Measurements from ENCODE around the gene FAM72B.
"Not testable (repeated sequence)": the region's sequence is repeated elsewhere in the genome, so short reads cannot be mapped to it uniquely, and the experiment has no call there.

The FAM72B gene

GRCh38 chr1:121184290-121185127, at the start of gene FAM72B, which contains the start of gene SRGAP2C:
FAM72B (minus strand) TSS chr1:121184340; CDS start chr1:121183489, 851 bp downstream.
SRGAP2C (plus strand) TSS chr1:121184975; CDS start chr1:121187447, 2,472 bp downstream.
- peak within 1 kb of the TSS in 10 of 21 experiments; percentile 29 to 74 (median 62) for H3K27ac ChIP-seq
- H3K4me3 ChIP-seq, result peak within 1 kb of the TSS; percentile 25 to 44 (median 37)

- not testable (repeated sequence) for H3K4me3 ChIP-seq, H3K27ac ChIP-seq
Measured at GRCh38 chr1:121232445-121233125, 48.4 kb upstream of the FAM72B start.

GRCh38 chr1:121230636-121231035, 46.5 kb upstream of the FAM72B start:
- not testable (repeated sequence) for H3K27ac ChIP-seq, H3K4me3 ChIP-seq

GRCh38 chr1:121227544-121228330, 43.6 kb upstream of the FAM72B start:
- H3K4me3 ChIP-seq, H3K27ac ChIP-seq: not testable (repeated sequence)

- not testable (repeated sequence) for H3K27ac ChIP-seq, H3K4me3 ChIP-seq
Measured at GRCh38 chr1:121226925-121227324, 42.8 kb upstream of the FAM72B start.

GRCh38 chr1:121226295-121226904, 42.3 kb upstream of the FAM72B start:
- not testable (repeated sequence) for H3K27ac ChIP-seq, H3K4me3 ChIP-seq

DNA sequence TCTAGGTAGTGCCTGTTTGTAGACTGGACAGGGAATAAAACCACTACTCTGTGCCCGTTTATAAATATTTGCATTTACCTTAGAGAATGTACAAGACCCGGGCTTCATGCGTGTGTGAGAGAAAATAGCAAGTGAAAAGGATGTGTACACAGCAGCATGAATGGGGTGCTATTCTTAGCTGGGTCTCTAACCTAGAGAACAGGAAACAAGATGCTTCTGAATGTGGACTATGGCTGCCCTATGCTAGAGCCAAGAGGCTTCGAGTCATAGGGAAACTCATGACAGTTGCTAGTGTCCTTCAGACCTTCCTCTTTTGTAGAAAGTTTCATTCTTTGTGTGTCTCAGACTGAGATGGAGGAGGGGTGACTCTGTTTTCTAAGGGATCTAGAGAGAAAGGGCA, 40.6 kb upstream of the FAM72B start:
- not testable (repeated sequence) for H3K4me3 ChIP-seq

DNA sequence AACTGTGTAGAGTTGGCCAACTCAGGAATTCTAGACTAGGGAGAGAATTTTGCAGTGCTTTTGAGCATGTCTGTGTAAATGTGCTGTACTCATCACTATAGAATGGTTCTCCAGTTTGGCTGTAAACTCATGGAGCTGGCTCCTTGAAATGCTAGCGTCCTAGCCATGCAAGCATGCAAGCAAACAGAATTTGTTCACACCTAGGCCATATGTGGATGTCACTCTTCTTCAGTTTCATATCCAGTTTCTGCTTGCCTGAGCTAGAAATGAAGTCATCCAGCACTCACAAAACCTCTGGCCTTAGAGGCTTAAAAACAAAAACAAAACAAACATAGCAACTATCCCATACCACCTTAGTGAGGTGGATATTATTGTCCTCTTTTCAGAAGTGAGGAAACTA, 37.6 kb upstream of the FAM72B start:
- not testable (repeated sequence) for H3K4me3 ChIP-seq, H3K27ac ChIP-seq

More for the DNA sequence above, 40.6 kb upstream of the FAM72B start:
- H3K27ac ChIP-seq, result not testable (repeated sequence)

DNA sequence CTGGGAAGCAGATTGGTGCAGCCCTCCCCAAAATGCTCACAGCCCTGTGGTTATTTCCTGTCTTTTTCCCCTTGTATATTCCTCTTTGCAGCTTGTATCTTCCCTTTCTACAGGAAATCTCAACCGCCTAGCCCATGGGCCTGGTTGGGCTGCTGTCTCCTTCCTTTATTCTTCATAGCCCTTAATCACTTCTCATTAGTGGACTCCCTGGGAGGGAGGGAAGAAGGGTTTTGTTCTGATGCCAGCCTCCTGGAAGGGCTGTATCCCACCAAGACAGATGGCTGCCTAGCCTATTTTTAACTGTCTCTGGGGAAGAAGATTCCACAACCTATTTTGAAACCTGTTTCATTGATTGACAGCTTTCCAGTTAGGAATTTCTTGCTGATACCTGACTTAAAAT, 32.5 kb upstream of the FAM72B start:
- not testable (repeated sequence) for H3K4me3 ChIP-seq, H3K27ac ChIP-seq

GRCh38 chr1:121215699-121216417, 31.7 kb upstream of the FAM72B start:
- not testable (repeated sequence) for H3K27ac ChIP-seq, H3K4me3 ChIP-seq

DNA sequence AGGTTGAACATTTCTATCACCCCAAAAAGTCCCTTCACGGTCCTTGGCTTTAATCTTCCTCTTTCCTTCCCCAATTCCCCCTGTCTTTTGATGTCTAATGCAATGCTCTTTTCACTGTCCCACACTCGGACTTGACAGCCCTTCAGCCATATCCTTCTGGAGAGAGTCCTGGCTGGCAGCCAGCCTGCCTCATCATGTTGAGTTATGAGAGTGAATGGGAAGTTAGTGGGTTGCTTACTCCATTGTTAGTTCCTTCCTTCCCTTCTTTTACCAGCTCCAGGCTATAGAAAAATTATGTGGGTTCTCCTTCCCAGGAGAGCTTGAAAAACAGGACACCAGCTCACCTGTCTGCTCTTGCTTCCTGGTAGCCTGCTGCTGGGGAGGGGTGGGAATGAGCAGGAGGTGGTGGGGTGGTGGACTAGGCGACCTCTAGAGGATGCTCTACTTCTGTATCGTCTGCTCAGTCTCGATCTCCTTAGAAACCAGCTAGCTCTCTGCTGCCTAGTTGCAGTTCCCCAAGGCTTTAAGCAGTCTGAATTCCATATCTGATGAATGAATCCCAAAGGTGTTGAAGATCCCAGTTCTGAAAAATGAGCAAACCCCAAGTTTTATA, 30.5 kb upstream of the FAM72B start:
- not testable (repeated sequence) for H3K27ac ChIP-seq, H3K4me3 ChIP-seq

DNA sequence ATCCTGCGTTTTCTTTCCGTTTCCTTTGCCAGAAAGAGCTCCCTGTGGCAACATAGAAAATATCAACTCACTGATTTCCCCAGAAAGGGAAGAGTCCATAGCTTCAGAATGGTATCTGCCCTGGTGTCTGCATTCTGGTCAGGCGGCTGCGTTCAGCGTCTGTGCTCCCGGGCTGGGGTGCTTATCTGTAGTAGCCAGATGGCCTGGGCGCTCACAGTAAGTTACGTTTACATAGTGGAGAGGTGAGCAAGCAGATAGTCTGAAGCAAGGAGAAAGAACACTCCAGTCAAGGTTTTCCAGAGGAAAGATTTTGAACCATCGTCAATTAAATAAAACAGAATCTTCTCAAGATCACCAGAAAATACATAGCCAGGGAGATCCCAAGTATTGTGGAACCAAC, 29.4 kb upstream of the FAM72B start:
- not testable (repeated sequence) for H3K4me3 ChIP-seq, H3K27ac ChIP-seq

- H3K4me3 ChIP-seq, H3K27ac ChIP-seq: not testable (repeated sequence)
Measured at GRCh38 chr1:121210778-121211177, 26.6 kb upstream of the FAM72B start.

DNA sequence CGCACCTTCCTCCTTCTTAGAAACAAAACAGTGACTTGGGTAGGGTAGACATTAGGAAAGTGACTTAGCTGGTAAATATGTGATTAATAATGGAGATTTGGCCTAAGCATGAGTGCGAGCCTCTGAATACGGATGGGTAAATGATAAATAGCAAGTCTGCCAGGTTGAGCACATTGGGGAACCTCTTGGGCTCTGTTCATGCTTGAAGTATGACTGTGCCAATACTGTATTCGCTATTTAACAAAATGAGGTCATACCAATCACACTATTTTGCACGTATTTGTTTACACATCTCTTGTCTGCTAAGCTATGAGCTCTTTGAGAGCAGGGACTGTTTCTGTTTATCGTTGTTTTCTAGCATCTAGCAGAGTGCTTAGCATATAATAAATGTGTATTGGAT, 24.2 kb upstream of the FAM72B start:
- not testable (repeated sequence) for H3K4me3 ChIP-seq, H3K27ac ChIP-seq

DNA sequence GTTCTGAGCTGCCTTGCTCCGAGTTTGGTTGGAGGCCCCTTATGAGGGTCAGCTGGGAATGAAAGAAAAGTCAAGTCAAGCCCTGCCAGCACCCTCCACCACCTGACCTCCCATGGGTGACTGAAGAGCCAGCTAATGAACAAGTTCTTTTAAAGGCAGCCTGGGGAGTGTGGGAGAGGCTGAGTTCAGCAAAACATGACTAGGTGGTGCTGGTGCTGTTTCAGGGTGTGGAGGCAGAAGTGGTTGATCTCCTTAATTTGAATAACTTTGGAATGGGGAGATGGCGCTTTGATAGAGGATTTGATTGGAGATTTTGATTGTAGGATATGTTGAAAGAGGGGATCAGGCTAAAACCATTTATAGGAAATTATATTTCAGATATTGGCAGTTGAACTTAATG, 23.2 kb upstream of the FAM72B start:
- H3K4me3 ChIP-seq, H3K27ac ChIP-seq: not testable (repeated sequence)

- H3K4me3 ChIP-seq, H3K27ac ChIP-seq: not testable (repeated sequence)
Measured at GRCh38 chr1:121205786-121206711, 21.9 kb upstream of the FAM72B start.

DNA sequence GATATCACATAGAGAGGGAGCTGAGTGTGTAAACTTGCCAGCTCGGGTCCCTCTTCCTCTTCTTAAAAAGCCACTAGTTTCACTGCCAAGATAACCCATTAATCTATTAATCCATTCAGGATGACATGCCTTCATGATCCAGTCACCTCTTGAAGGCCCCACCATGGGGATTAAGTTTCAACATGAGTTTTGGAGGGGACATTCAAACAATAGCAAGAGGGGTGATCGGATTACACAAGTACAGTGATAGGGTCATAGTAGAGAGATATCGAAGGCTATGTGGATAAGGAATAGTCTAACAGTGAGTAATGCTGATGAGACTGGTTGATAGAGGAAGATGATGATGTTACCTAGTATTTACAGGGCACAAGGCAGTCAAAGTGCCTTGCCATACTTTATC, 18.8 kb upstream of the FAM72B start:
- H3K4me3 ChIP-seq, H3K27ac ChIP-seq: not testable (repeated sequence)

Measured in skin epidermis (tissue), 12 donors.